Panc1 (cell line): ENCODE measurements around the gene PTGES. TPM values are rescaled to one million over a fixed set of nuclear protein-coding genes. Genes with fewer than 3 reads are reported as not detected.
A peak's percentile ranks its signal among the peaks of the same experiment; 100 is the strongest.

ENCODE experiments used
- ATAC-seq: fragments of 200-7000 bp; cut with Tn5 transposase; 2 replicates; pipeline ENCODE4 v1.9.1; 2020; ENCODE audit warnings: mild to moderate bottlenecking, moderate library complexity
- BruUV-seq: library from RNA; stranded (reverse); fragments of 400-500 nt; replicated peaks from 2 replicates; lab custom pipeline; 2021; lab: Mats Ljungman, UMichigan
- CTCF ChIA-PET: fragments of 300-600 bp; sonication (Branson Sonifier 250); formaldehyde crosslinking; loops from one replicate; lab custom pipeline; 2022; ENCODE audit warnings: antibody characterized with exemption; lab: Charles Lee
- POLR2A ChIA-PET: fragments of 300-600 bp; sonication (Branson Sonifier 250); formaldehyde crosslinking; loops from one replicate; lab custom pipeline; 2022; ENCODE audit warnings: antibody characterized with exemption; lab: Charles Lee
- DNase-seq: peaks from one replicate; pipeline ENCODE4 v3.0.0-alpha.2; 2010; ENCODE audit warnings: low read depth, low spot score
- H3K27ac ChIP-seq: 2 replicates; pipeline ENCODE4 v1.5.1; 2011; ENCODE audit warnings: mild to moderate bottlenecking, low read length, inconsistent platforms
- H3K27me3 ChIP-seq: fragments of 200-500 bp; sonication (Bioruptor generic); 2 replicates; pipeline ENCODE4 v1.6.0; 2014; ENCODE audit warnings: low read length, inconsistent platforms; ENCODE audit not compliant: control insufficient read depth, insufficient read depth
- H3K36me3 ChIP-seq: fragments of 200-500 bp; sonication (Bioruptor generic); 2 replicates; pipeline ENCODE4 v1.5.1; 2014; ENCODE audit warnings: inconsistent platforms, mild to moderate bottlenecking, low read length, moderate library complexity; ENCODE audit not compliant: control insufficient read depth, insufficient read depth
- H3K4me1 ChIP-seq: 2 replicates; pipeline ENCODE4 v1.5.1; 2011; ENCODE audit warnings: inconsistent platforms, mild to moderate bottlenecking, low read length, moderate library complexity; ENCODE audit not compliant: control insufficient read depth, insufficient read depth
- H3K4me3 ChIP-seq, 2 experiments: 2 replicates each; pipeline ENCODE4 v1.5.1; 2011 to 2012; ENCODE audit warnings: low read depth in 2 of 2, low read length in 2 of 2, mild to moderate bottlenecking in 2 of 2, inconsistent platforms in 1 of 2, moderate library complexity in 1 of 2
- H3K9me3 ChIP-seq: fragments of 200-500 bp; sonication (Bioruptor generic); 2 replicates; pipeline ENCODE4 v1.5.1; 2014; ENCODE audit warnings: low read depth, mild to moderate bottlenecking, inconsistent platforms, low read length, moderate library complexity; ENCODE audit not compliant: control insufficient read depth, insufficient read depth
- CTCF ChIP-seq: fragments of 450-650 bp; IDR thresholded peaks from 2 replicates; pipeline ENCODE4 v1.5.1; 2017; ENCODE audit warnings: mild to moderate bottlenecking
- POLR2AphosphoS5 ChIP-seq: IDR thresholded peaks from 2 replicates; pipeline ENCODE4 v1.6.1; 2012; ENCODE audit warnings: mild to moderate bottlenecking, low read depth, low read length, moderate library complexity
- REST ChIP-seq, 2 experiments: IDR thresholded peaks; 2 replicates each; pipeline ENCODE4 v1.6.1; 2011 to 2012; ENCODE audit warnings: low read depth in 2 of 2, control low read depth in 1 of 2, low read length in 1 of 2, mild to moderate bottlenecking in 1 of 2, moderate library complexity in 1 of 2; ENCODE audit not compliant: insufficient read depth in 1 of 2
- SIN3A ChIP-seq: IDR thresholded peaks from 2 replicates; pipeline ENCODE4 v1.6.1; 2012; ENCODE audit warnings: low read depth, mild to moderate bottlenecking, low read length, moderate library complexity, borderline replicate concordance; ENCODE audit not compliant: insufficient read depth
- TCF7L2 ChIP-seq: IDR thresholded peaks from 2 replicates; pipeline ENCODE4 v1.6.1; 2011; ENCODE audit warnings: mild to moderate bottlenecking, low read depth, low read length, inconsistent platforms
- in situ Hi-C: cut with HindIII; loops from 2 replicates; pipeline ENCODE4 v1.10.0; 2016; ENCODE audit warnings: low sequenced_read_pairs, low pct_unique_long_range_greater_than_20kb
- intact Hi-C: fragments of 100-400 bp; cut with micrococcal nuclease; formaldehyde crosslinking; loops from one replicate; pipeline ENCODE4 v1.10.0; 2022; ENCODE audit not compliant: unreplicated experiment
- total RNA-seq: library from RNA; stranded (reverse); gene quantifications from one replicate; pipeline ENCODE4 v1.2.1, GENCODE V29; 2021; ENCODE audit not compliant: unreplicated experiment

PTGES gene
- total RNA-seq, 1 experiment from 2014 or later: 1.1 TPM

- Histone ChIP-seq H3K4me1 (no peaks in the 10 kb centered on the region), H3K4me3 (no peak overlapping the region), H3K36me3 (no peaks in the 10 kb centered on the region), H3K27ac (no peak overlapping the region), H3K9me3 (no peaks in the 10 kb centered on the region), H3K27me3 (no peaks in the 10 kb centered on the region)
- DNase-seq: no peak
- TF ChIP-seq TCF7L2 (no peak), CTCF (no peak), SIN3A (no peak), POLR2AphosphoS5 (no peak), REST (IDR thresholded peaks at IDR 0.05; ENCODE audit: insufficient read depth in 1 of 2, low read depth in 2 of 2, low read length in 1 of 2) (no peak)
- CTCF ChIA-PET: no interaction called here
- no peak for ATAC-seq
- in situ Hi-C loops (no loop called here), intact Hi-C loops (no loop called here)
- POLR2A ChIA-PET: no interaction called here
- no TSS peak for BruUV-seq
These were observed 48.0 kb downstream of the PTGES start for GRCh38 chr9:129704807-129705206.

- DNase-seq (no peak), ATAC-seq (peak; percentile 30; the same call in 1 of the 2 replicates)
- intact Hi-C loops (no loop called here), in situ Hi-C loops (no loop called here)
- Histone ChIP-seq H3K9me3 (no peaks in the 10 kb centered on the region), H3K4me1 (no peaks in the 10 kb centered on the region), H3K27ac (no peak overlapping the region), H3K4me3 (no peak overlapping the region), H3K27me3 (no peaks in the 10 kb centered on the region), H3K36me3 (no peaks in the 10 kb centered on the region)
- ChIA-PET POLR2A (no interaction called here), CTCF (no interaction called here)
- no peak for TF ChIP-seq REST (IDR thresholded peaks at IDR 0.05; ENCODE audit: insufficient read depth in 1 of 2, low read depth in 2 of 2, low read length in 1 of 2)
- no peak for TF ChIP-seq SIN3A
- TF ChIP-seq TCF7L2: no peak
- TF ChIP-seq CTCF: no peak
- no peak for TF ChIP-seq POLR2AphosphoS5
- no TSS peak for BruUV-seq
These were observed 49.0 kb downstream of the PTGES start for GRCh38 chr9:129703667-129704355.
